ENCODE measurements around the gene ERFL. TPM values are rescaled to one million over a fixed set of nuclear protein-coding genes. Genes with fewer than 3 reads are reported as not detected.

Gene ERFL
- total RNA-seq: under 1 TPM in 3 of 4 donors, not detected in 1; 0.32 to 0.42 (median 0.33) TPM

DNA sequence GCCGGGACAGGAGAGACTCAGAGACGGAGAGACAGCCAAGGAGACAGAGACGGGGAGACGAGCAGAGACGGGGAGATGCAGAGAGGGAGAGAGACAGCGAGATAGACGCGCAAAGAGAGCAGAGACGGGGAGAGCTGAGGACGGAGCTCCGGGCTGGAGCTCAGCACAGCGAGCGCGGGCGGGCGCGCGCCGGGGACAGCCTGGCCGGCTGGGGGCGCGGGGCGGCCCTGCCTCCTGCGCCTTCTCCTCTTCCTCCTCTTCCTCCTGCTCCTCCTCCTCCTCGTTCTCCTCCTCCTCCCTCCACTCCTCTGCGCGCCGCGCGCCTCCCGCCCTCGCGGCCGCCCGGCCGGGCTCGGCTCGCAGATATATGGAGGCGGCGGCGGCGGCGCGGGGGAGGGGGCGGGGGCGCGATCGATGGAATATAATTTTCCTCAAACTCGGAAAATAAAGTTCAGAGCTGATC is at the start of gene ERFL:
TSS of gene ERFL (minus strand) at position 229 of the 463 bp plus-strand sequence. CDS start 15,530 bp downstream, outside the sequence.
- intact Hi-C loops (cut with DNase I): no loop called here
- no peaks in the 10 kb centered on the region for H3K9me3 ChIP-seq
- H3K27ac ChIP-seq (replicated peaks in 1 of 4): no peak within 1 kb of the TSS
- TF ChIP-seq EP300 (IDR thresholded peaks at IDR 0.05): no peak
- TF ChIP-seq CTCF (IDR thresholded peaks at IDR 0.05): no peak
- no peak for DNase-seq (ENCODE audit: extremely low spot score)
- peaks cover 5 to 100% (median 81%) of the 10 kb centered on the region in 4 donors for H3K27me3 ChIP-seq
- no peaks in the 10 kb centered on the region for H3K36me3 ChIP-seq
- peak within 1 kb of the TSS; percentile 39 to 58 (median 44) for H3K4me3 ChIP-seq
- 1% methylated on average over 49 of the region's 49 CpGs for WGBS
- peaks cover 17 to 32% (median 28%) of the 10 kb centered on the region in 4 donors for H3K4me1 ChIP-seq

GRCh38 chr19:41977916-41978315 is 49.7 kb upstream of the ERFL start:
- no peaks in the 10 kb centered on the region for H3K9me3 ChIP-seq
- no peak for DNase-seq (ENCODE audit: extremely low spot score)
- 85% methylated on average over 19 of the region's 22 CpGs for WGBS
- peaks cover 0 to 46% (median 0%) of the 10 kb centered on the region in 4 donors for H3K36me3 ChIP-seq
- no peaks in the 10 kb centered on the region for H3K27me3 ChIP-seq
- H3K4me3 ChIP-seq: no peak overlapping the region
- H3K4me1 ChIP-seq: no peaks in the 10 kb centered on the region
- no peak overlapping the region for H3K27ac ChIP-seq (replicated peaks in 1 of 4)
- TF ChIP-seq EP300 (IDR thresholded peaks at IDR 0.05) (no peak), POLR2AphosphoS5 (IDR thresholded peaks at IDR 0.05) (no peak), CTCF (IDR thresholded peaks at IDR 0.05) (no peak), POLR2A (IDR thresholded peaks at IDR 0.05; ENCODE audit: low read depth) (no peak)
- intact Hi-C loops (cut with DNase I): no loop called here

GRCh38 chr19:41974652-41975051 is 46.4 kb upstream of the ERFL start:
- no peak for DNase-seq (ENCODE audit: extremely low spot score)
- TF ChIP-seq POLR2A (IDR thresholded peaks at IDR 0.05; ENCODE audit: low read depth) (no peak), CTCF (IDR thresholded peaks at IDR 0.05) (no peak), EP300 (IDR thresholded peaks at IDR 0.05) (no peak), POLR2AphosphoS5 (IDR thresholded peaks at IDR 0.05) (no peak)
- intact Hi-C loops (cut with DNase I): no loop called here
- Histone ChIP-seq H3K4me3 (no peak overlapping the region), H3K36me3 (peaks cover 0 to 37% (median 0%) of the 10 kb centered on the region in 4 donors), H3K4me1 (no peaks in the 10 kb centered on the region), H3K27me3 (peaks cover 0 to 7% (median 0%) of the 10 kb centered on the region in 4 donors), H3K27ac (replicated peaks in 1 of 4) (no peak overlapping the region), H3K9me3 (no peaks in the 10 kb centered on the region)
- WGBS: 81% methylated on average over 8 of the region's 8 CpGs

DNA sequence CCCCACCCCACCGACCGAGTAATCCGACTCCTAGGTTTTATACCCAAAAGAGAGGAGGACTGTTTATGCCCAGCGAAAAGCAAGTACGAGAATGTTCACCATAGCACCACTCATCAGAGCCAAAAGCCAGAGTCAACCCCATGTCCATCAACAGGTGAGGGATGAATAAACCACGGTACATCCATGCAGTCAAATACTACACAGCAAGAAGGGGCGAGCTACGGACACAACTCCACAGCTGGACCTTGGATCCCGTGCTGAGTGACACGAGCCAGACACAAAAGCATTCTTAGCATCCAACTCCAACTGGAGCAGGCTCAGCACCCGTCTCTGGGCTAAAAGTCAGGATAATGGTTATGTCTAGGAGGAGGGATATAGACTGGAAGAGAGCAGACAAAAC is 43.1 kb upstream of the ERFL start:
- no peak overlapping the region for H3K4me3 ChIP-seq
- no peaks in the 10 kb centered on the region for H3K4me1 ChIP-seq
- peaks cover 0 to 31% (median 0%) of the 10 kb centered on the region in 4 donors for H3K27me3 ChIP-seq
- DNase-seq (ENCODE audit: extremely low spot score): no peak
- 90% methylated on average over 11 of the region's 11 CpGs for WGBS
- peaks cover 0 to 50% (median 0%) of the 10 kb centered on the region in 4 donors for H3K36me3 ChIP-seq
- H3K9me3 ChIP-seq: no peaks in the 10 kb centered on the region
- H3K27ac ChIP-seq (replicated peaks in 1 of 4): no peak overlapping the region
- no peak for TF ChIP-seq POLR2A (IDR thresholded peaks at IDR 0.05; ENCODE audit: low read depth)
- no peak for TF ChIP-seq EP300 (IDR thresholded peaks at IDR 0.05)
- TF ChIP-seq POLR2AphosphoS5 (IDR thresholded peaks at IDR 0.05): no peak
- no peak for TF ChIP-seq CTCF (IDR thresholded peaks at IDR 0.05)
- intact Hi-C loops (cut with DNase I): no loop called here

Data from esophagus muscularis mucosa (tissue), 4 donors.